8988T (cell line): Measurements from ENCODE around the gene SLC39A3.
"Not testable (repeated sequence)": the region's sequence is repeated elsewhere in the genome, so short reads cannot be mapped to it uniquely, and the experiment has no call there.

Experiments
- DNase-seq: peaks from one replicate; pipeline ENCODE4 v3.0.0; 2011

The SLC39A3 gene

DNA sequence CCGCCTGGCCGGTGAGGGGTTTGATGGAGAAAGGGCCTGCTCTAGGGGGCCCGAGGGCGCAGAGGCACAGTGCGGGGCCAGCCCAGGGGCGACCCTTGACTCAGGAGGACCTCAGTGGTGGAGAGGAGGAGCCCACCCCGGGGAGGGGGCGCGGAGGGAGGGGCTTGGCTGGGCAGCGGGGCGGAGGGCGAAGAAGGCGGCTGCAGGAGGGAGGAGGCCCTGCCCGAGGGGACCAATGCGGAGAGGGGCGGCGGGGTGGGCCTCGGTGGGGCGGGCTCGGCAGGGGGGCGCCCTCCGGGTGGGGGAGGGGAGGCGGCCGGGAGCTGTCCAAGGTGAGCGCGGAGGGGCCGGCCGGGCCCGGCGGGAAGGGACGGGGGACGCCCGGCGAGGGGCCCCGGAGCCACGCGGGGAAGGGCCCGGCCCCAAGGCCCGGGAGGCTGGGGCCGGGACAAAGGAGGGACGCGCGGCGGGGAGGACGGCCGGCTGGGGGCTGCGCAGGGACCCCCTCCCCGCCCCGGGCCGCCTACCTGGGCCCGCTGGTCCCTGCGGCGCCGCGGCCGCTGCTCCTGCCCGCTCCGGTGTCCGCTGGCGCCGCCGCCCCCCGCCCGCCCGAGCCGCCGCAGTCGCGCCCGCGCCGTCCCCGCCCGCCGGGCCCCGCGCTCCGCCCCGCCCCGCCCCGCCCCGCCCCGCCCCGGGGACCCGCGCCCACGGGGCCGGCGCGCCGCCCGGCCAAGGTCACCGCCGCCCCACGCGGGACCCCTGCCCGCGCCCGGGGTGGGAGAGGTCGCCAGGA, 18.8 kb downstream of the SLC39A3 start, which contains the start of gene DIRAS1:
Gene DIRAS1 (minus strand): TSS at position 596 of the 793 bp plus-strand sequence. CDS start 3,566 bp downstream, outside the sequence.
- DNase-seq: no peak

DNA sequence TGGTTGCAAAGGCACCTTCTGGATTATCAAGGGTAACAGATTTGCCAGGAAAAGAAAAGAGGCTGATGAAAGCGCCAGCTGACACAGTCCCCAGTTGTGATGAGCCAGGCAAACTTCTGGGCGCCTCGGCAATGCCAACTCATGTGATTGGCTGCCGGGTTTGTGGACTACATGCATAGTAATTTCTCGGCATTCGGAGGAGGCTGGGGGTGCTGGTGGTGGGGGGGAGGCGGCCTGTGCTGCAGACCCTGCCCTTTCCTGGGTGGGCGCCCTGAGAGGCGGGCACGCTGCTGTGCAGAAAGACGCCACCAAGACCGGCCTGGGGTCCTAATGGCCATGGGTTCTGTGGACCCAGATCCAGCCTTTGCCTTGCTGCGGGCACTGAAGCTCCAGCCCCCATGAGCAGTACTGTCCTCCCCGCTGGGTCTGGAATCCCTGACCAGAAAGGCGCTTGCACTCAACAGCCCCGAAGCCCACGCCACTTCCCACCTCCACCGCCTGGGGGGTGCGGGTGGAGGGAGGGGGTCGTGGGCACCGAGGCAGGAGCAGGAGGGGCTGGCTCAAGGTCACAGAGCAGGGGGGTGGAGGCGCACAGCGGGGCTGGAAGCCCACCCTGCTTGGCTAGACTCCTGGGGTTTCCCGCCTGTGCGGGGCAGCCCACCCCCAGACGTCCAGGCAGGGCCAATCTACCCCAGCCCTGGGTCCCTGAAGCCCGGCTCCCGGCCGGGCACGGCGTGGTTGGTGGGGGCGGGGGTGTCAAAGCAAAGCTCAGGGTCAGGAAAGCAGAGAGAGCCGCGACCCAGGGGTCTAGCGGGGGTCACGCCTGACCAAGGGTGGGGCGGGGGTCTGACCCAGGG, 19.7 kb downstream of the SLC39A3 start:
- no peak for DNase-seq

DNA sequence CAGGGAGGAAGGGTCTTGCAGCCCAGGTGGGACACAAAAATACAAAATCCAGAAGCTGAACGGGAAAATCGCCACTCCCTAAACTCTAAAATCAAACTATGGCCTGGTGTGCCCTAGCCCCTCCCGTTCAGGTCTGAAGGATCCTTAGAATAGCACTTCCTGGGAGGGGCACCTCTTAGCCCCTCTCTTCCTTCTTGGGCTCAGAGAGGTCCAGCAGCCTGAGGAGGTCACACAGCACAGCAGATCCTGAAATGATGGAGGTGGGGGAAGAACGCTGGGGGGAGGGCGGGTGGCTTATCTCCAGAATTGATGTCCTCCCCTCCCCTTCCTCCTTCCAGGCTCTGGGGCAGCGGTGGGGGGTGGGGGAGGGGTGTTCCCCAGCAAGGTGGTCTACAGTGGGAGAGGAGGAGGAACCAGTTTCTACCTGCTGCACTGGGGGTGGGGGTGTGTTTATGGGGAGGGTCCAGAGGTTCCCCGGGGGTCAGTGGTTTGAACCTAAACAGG, 20.5 kb downstream of the SLC39A3 start:
- no peak for DNase-seq

DNA sequence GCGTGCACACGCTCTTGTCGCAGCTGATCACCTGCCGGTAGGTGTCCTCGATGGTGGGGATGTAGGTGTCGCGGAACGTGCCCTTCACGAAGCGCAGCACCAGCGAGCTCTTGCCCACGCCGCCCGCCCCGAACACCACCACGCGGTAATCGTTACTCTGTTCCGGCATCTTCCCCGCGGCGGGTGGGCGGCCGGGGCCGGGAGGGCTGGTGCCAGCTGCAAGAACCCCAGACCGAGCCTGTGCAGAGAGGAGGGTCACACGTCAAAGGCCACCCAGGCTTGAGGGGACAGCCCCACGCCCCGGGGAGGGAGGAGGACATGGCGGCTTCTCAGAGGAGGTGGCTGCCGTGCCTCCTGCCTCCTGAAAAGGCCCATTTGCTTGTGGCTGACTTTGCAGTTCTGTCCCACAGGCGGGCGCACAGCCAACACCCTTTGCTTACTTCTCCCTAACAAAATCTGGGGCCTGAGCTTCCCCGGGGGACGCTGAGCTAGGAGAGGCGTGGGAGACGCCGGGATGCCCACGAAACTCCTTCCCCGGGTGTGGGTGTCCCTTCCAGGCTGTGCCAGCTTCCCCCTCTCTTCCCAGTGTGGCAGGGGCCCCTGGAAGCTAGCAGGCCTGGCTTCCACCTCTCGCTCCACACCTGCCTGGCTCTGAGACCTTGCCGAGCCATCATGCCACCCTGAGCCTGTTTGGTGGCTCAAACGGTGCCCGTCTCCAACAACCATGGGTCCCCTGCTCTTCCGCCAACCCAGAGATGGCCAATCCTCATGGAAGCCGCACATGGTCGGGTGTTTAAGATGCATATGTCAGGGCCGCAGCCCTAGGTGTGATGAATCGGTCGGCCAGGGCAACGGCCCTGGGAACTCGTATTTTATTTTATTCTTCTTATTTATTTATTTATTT, 21.9 kb downstream of the SLC39A3 start:
- no peak for DNase-seq

DNA sequence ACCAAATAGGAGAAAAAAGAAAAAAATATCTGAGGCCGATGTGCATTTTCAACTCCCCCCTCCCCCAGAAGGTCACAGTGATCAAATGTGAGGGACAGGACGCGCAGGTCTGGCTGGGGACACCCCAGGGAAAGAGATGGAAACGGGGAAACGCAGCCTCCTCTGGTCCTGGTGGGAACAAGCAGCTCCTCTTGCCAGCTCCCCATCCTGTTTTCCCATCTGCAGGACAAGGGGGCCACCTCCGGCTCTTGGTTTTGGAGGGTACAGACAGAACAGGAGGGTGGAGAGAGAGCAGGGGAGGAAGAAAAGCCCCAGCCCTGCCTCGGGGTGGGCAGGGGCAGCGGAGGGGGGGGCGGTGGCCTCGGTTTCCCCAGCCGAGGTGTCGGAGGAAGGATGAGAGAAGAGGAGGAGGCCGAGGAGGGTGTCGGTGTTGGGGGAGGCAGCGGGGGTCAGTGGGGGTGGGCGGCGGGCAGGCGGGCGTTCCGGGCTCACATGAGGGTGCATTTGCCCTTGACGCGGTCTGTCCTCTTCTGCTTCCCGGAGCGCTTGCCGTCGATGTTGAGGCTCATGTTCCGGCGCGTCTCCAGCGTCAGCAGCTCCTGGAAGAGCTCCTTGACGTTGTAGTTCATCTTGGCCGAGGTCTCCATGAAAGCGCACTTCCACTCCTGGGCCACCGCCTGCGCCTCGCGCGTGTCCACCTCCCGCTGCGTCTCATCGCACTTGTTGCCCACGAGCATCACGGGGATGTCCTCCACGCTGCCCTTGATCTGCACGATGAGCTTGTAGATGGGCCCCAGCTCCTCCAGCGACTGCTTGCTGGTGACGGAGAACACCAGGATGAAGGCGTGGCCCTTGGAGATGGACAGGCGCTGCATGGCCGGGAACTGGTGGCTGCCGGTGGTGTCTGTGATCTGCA, 22.8 kb downstream of the SLC39A3 start:
- no peak for DNase-seq

GRCh38 chr19:2716275-2716650, 23.6 kb downstream of the SLC39A3 start:
- no peak for DNase-seq

DNA sequence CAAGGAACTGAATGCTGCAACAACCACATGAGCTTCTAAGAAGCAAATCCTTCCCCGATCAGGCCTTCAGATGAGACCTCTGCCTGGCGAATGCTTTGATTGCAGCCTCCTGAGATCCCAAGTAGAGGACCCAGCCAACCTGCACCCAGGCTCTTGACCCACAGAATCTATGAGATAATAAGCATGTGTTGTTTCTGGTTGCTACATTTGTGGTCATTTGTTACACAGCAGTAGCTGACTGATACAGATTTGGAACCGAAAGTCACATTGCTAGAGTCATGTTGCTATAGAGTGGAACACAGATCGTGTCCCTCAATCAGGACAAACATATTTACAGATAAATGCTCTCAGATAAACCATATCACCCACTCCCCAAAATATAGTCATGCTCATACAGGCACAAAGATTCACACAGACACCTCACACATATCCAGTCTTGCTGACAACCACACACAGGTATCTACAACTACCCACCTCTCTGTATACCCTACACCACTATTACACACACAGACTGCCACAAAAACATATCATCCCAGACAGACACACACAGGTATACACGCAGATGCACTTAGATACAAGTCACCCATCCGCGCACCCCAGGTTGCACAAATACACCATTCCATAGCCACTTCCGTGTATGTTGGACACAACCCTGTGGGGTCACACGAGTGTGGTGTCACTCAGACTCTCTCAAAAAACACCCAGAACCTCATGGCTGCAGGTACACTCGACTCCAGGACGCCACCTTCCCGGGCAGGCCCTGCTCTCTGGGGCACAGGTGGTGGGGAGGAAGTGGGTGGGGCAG, 24.1 kb downstream of the SLC39A3 start:
- DNase-seq: no peak

GRCh38 chr19:2714531-2715269, 25.1 kb downstream of the SLC39A3 start:
- no peak for DNase-seq

- DNase-seq: not testable (repeated sequence)
Measured at GRCh38 chr19:2714102-2714501, 25.7 kb downstream of the SLC39A3 start.

- not testable (repeated sequence) for DNase-seq
Measured at GRCh38 chr19:2713170-2713569, 26.6 kb downstream of the SLC39A3 start.

GRCh38 chr19:2711875-2712205, 28.0 kb downstream of the SLC39A3 start:
- DNase-seq: no peak

- DNase-seq: no peak
Measured at GRCh38 chr19:2711172-2711874, 28.5 kb downstream of the SLC39A3 start.

DNA sequence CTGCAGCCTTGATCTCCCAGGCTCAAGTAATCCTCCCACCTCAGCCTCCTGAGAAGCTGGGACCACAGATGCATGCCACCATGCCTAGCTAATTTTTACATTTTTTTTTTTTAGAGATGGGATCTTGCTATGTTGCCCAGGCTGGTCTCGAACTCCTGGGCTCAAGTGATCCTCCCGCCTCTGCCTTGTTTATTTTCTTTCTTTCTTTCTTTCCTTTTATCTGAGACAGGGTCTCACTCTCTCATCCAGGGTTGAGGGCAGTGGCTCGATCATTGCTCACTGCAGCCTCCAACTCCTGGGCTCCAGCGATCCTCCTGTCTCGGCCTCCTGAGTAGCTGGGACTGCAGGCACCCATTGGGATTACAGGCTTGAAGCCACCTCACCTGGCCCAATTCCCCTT, 33.6 kb downstream of the SLC39A3 start:
- DNase-seq: no peak

DNA sequence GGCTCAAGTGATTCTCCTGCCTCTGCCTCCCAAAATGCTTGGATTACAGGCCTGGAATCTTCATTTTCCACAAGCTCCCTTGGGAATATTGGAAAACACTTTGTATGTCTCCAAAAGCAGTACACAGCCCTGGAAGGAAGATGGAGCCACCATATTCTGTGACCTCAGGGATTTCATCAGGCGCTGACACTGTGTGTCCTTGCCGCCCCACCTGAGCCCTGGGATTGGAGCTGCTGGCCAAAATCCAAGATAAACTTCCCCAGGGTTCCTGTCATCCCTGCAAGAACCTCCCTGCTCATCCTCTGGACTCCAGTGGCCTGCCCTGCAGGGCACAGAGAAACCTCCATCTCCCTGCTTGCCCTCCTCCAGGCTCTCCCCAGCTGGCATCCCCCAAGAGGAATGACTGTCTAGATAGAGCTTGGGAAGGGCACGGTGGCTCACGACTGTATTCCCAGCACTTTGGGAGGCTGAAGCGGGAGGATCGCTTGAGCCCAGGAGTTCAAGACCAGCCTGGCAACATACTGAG, 36.1 kb downstream of the SLC39A3 start:
- DNase-seq: no peak

GRCh38 chr19:2703077-2703437, 36.8 kb downstream of the SLC39A3 start:
- no peak for DNase-seq

DNA sequence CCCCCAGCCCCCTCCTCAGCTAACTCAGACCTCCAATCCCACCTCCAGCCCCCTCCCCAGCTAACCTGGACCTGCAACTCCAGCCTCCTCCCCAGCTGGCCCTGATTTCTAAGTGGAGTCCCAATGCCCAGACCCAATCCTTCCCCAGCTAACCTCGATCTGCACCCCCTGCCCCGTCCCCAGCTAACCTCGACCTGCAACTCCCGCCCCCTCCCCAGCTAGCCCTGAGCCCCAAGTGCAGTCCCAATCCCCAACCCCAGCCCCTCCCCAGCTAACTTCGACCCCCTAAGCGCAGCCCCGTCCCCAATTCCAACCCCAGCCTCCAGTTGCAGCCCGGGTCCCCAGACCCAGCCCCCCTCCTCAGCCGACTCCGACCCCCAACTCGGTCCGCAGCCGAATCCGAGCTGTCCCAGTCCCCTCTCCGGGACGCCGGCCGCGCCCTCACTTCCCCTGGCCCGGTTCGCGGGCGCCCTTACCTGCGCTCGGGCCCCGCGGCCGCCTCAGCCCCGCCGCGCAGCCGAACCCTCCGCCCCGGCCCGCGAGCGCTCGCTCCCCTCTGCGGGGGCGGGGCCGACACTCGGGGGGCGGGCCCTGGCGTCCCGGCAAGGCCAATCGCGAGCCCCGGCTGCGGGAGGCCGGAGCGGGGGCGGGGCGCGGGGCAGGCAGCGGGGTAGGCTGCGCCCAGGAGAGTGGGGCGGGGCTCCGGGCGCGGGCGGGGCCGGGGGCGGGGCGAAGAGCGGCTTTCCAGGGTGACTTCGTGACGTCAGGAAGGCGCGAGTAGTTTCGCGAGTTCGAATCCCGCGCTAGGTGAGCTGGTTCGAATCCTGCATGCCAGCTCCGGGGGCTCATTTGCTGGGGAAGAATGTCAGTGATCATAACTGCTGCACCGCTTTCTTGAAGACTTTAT, 37.4 kb downstream of the SLC39A3 start, which contains the start of gene GNG7:
Gene GNG7 (minus strand): TSS at position 525 of the 907 bp plus-strand sequence. CDS start 182,006 bp downstream, outside the sequence.
- DNase-seq: peak; percentile 99

DNA sequence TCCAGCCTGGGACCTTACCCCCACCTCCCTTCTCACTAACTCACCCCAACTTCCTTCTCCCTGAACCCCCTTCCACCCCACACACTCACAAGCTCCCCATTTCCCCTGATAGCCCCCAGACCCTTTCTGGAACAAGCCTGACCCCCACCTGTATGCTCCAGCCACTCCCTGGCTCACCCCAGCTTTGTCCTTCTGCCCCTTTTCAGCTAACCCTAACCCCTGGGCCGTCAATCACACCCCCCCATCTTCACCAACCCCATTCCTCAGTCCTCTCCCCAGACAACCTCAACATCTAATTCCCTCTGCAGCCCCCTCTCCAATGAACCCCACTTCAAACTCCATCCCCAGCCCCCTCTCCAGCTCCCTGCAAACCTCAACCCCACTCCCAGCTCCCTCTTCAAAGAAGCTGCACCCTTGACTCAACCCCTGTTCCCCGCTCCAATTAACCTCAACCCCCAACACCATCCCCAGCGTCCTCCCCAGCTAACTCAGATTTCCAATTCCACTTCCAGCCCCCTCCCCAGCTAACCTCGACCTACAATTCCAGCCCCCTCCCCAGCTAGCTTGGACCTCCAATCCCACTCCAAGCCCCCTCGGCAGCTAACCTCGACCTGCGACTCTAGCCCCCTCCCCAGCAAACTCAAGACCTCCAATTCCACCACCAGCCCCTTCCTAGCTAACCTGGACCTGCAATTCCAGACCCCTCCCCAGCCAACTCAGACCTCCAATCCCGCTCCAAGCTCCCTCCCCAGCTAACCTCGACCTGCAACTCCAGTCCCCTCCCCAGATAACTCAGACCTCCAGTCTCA, 38.3 kb downstream of the SLC39A3 start:
- DNase-seq: no peak
